Right forelimb (tissue), 1 donor: ENCODE results near the gene NLGN4X.

Source experiments
- DNase-seq: peaks from one replicate; pipeline ENCODE4 v3.0.0-alpha.2; 2018

NLGN4X gene

DNA sequence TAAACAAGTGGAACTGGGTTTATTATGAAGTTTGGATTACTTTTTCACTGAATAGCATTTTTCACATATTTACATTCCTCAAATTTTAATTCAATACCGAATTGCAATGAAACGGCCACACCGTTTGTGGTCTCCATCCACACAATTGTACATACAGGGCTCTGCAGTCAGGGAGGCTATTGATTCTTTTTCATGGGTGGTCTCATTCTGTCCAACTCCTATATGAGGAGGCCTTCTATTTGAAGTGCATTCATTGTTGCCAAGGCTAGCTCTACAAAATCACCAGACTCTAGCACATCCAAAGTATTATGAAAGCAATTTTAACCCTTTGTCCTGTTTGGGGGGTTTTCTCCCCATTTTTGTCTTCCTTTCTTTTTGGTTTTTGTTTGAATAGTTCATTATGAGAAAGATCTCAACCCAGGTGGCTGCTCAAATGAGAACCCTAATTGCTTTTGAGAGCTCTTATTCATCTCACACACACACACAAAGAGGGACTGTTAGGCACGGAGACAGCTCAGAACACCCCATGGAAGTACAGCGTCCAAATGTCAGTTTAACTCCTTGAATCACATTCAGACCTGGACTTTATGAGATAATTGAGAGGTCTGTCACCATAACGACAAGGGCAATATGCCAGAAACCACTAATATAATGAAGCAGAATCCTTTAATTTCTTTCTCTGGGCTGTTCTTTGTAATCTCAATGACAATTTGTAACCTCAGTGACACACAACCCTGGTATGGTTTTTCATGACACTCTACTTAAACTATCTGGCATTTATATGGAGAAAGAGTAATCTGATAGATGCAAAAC, 79.4 kb downstream of the NLGN4X start:
- no peak for DNase-seq

- no peak for DNase-seq
Observed at GRCh38 chrX:6134255-6134654, 94.4 kb downstream of the NLGN4X start.

GRCh38 chrX:6132970-6133369, 95.7 kb downstream of the NLGN4X start:
- DNase-seq, result no peak

GRCh38 chrX:6131287-6131686, 97.4 kb downstream of the NLGN4X start:
- no peak for DNase-seq

DNA sequence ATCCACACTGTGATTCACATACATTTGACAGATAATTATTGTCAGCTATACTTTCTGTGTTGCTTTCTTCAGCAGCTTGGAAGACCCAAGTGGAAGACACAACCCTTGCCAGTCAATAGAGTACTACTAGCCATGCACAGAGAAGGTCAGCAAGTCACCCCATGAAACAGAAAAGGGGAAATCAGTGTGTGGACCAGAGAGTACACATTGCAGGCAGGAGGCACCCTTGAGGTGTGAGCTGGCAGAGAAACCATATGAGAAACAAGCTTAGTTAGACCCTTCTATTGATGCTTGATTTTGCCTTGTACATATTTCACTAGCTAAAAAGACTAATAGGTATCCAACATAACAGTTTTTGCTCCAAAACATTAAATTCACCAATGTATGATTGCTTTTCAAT, 99.5 kb downstream of the NLGN4X start:
- no peak for DNase-seq

DNA sequence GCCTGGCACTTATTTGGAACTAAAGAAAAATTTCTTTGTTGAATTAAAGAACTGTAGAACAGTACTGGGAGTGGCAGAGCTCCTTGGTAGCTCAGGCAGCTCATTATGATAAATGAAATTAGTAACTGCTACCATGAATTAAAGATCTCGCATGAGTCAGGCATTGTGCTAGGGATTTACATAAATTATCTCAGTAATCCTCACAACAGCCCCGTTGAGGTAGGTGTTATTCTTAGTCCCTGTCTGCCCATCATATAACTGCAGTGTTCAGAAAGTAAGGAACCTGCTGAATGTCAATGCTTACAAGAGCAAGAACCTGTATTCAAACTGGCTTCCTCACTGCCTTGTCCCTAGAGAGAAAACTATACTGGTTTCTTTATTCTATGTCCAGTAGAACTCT, 108.3 kb downstream of the NLGN4X start:
- no peak for DNase-seq

DNA sequence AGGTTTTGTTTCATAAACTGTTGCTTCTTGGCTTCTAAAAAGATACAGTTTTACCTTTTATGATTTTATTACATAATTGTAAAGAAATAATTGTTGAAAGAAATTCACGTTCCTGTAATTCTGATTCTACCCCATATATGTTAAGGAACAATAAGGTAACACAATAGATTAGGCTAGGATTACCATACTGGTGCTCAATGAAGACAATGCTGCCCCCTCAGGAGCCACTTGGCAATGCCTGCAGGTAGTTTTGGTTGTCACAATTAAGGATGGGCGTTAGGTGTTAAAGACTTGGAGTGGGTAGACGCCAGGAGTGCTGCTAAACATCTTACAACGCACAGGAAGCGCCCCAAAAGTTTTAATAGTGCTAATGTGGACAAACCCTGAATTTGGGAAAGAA, 133.2 kb downstream of the NLGN4X start:
- no peak for DNase-seq

DNA sequence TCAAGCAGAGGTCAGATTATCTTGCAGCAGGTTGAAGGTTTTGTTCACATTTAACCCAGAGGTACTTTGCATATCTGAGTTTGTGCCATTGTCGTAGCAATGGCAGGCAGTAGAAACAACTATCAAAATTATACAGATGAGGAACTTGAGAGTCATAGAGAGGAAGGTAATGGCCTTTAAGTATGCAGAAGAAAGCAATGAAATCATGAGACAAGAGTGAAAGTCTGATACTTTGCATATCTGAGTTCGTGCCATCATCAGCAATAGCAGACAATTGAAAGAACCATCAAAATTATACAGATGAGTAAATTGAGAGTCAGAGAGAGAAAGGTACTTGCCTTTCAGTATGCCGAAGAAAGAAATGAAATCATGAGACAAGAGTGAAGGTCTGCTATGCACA, 154.1 kb downstream of the NLGN4X start:
- DNase-seq, result no peak

GRCh38 chrX:6071731-6072130, 156.9 kb downstream of the NLGN4X start:
- DNase-seq, result no peak

DNA sequence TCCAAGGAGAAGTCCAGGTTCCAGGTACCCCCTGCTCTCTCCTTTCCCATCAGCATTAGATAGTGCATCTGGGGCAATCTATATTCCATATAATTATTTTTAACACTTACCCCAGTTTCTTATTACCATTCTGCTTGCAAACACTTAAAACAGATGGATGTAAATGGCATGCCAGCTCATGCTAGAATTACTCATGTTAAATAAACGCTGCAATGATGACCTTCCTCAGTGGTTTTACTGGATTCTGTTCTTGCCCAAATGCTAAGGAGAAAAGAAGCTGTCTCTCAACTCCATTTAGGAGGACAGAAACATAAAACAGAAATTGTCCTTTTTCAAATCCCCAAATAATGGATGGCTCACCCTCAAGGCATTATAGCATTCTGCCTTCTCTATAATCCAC, 161.1 kb downstream of the NLGN4X start:
- no peak for DNase-seq

DNA sequence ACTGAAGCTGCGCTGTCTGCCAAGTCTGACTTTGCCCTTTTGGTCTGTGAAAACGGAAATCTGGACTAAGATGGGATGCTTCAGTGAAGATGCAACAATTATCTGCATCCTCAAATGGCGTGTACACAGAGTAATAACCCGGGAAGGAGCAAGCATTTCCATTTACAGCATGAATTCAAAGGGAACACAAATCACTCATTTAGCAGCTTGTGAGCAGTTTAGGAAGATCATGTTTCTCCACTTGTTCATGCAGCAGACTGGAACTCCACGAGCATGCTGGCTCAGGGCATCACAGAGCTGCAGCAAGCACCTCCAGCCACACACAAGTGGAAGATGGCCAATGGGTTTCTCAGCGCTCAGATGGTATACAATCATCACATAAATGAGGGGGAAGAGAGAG, 175.5 kb downstream of the NLGN4X start:
- no peak for DNase-seq

- DNase-seq, result no peak
Observed at GRCh38 chrX:6052111-6052745, 176.4 kb downstream of the NLGN4X start.

GRCh38 chrX:6049132-6049531, 179.5 kb downstream of the NLGN4X start:
- DNase-seq, result no peak

DNA sequence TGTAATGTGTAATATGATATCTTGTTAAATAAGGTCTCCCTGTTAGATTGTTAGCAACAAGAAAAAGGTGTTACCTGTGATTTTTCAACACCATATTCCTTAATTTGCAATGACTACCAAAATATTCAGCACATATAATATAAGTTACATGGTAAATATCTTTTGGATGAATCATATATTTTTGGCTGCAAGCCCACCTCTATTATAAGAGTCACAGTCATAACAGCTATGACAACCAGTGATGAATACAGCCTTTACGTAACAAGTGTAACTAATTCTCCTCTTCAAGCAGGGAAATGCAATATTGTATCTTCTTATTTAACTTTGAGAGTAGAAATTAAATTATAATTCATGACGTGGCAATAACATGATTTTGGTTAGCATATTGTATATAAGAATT, 187.0 kb downstream of the NLGN4X start:
- DNase-seq, result no peak

DNA sequence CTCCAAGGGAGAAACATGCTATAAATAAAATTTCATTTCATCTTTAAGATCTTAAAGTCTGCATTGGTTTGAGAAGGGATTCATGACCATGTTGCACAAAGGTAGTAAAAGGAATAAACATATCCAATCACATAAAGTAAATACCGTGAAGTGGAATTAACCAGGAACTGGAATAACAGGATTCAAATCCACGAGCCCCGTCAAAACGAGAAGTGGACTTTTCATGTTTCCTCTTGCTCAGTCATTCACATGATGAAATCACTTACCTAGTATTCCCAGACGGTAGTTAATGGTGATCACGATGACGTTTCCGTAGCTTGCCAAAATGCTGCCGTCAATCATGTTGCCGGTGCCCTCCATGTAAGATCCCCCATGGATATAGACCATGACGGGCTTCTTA, 199.7 kb downstream of the NLGN4X start:
- no peak for DNase-seq

GRCh38 chrX:6026980-6027379, 201.7 kb downstream of the NLGN4X start:
- DNase-seq, result no peak

DNA sequence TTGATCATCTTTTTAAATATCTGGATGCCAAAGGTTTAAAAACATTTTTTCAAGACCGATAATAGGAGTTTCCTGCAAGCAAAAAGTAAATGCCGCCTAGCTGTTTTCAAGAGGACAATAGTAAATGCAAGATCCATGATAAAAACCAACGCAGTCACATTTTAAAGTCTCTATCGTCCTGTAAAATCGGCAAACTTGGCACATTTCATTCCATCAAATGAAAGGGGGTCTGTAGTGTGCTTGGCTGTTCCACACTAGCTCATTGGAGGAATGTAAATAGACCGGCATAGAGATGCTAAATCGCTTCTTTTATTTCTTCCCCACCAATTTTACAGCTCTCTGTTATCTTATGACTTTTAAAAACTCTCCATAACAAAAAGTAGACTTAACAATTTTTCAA, 202.2 kb downstream of the NLGN4X start:
- DNase-seq, result no peak

DNA sequence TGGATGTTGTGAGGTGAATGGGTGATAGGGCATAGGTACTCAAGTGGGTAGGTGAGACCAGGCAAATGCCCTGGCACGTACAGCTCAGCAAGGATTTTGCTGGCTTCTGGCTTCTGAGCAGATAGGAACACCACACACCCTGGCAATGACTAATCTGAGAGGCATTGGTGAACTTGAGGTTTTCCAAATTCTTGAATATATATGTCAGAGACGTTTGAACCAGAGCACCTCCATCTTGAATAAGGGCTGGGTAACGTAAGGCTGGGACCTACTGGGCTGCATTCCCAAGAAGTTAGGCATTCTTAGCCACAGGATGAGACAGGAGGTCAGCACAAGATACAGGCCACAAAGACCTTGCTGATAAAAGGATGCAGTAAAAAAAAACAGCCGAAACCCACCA, 204.5 kb downstream of the NLGN4X start:
- no peak for DNase-seq

- peak; percentile 44 for DNase-seq
Observed at GRCh38 chrX:6021316-6022091, 207.2 kb downstream of the NLGN4X start.

DNA sequence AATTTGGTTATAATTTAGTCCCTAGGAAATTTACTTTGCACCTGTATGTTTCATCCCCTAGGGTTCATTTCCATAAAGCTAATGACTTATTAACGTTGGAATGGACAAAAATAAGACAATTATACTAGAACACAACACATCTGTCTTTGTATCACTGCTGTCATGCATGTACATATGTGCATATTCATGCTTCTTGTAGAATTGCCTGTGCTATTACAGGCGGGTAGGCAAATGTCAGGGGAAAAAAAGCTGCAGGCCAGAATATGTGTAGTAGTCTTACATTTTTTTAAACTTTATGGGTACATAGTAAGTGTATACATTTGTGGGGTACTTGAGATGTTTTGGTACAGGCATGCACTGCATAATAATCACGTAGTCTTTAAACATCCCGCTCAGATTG, 209.6 kb downstream of the NLGN4X start:
- DNase-seq, result no peak

GRCh38 chrX:6015423-6015822, 213.2 kb downstream of the NLGN4X start:
- no peak for DNase-seq

GRCh38 chrX:6012357-6012756, 216.3 kb downstream of the NLGN4X start:
- DNase-seq, result no peak

- no peak for DNase-seq
Observed at GRCh38 chrX:6005856-6006255, 222.8 kb downstream of the NLGN4X start.

DNA sequence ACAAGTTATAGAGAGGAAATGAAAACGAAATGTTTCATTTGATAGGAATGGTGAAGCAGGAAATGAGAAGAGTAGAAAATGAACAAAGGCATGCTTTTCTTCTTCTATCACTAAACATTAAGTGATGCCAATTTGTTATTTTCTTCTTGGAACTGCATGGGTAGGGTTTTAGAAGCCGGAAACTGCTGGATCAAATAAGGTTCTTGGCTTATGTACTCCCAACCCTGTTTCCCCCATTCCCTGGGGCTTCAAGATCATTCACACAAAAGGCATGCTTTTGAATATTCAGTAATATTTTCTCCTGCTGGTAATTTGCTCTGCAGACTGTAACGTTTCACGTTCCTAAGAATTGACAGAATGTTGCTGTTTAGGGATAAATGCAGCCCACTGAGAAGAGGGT, 224.1 kb downstream of the NLGN4X start:
- DNase-seq, result no peak
